Fibroblast of mammary gland (primary cell): ENCODE measurements around the gene PCDHGA7.
"Not testable (repeated sequence)": the region's sequence is repeated elsewhere in the genome, so short reads cannot be mapped to it uniquely, and the experiment has no call there.

Source experiments
- DNase-seq: peaks from one replicate; pipeline ENCODE4 v3.0.0-alpha.2; 2010; ENCODE audit warnings: low read depth
- H3K4me3 ChIP-seq: 2 replicates; pipeline ENCODE4 v1.5.1; 2011; ENCODE audit warnings: low read depth, mild to moderate bottlenecking, low read length, moderate library complexity; ENCODE audit not compliant: control insufficient read depth
- CTCF ChIP-seq: conservative IDR thresholded peaks from 2 replicates; pipeline ENCODE4 v1.5.1; 2011; ENCODE audit warnings: low read depth, low read length, inconsistent platforms; ENCODE audit not compliant: control insufficient read depth, insufficient read depth

Gene PCDHGA7

GRCh38 chr5:141369994-141370848 lies 12.3 kb upstream of the PCDHGA7 start, which contains the start of gene PCDHGB3:
Gene PCDHGB3 (plus strand): TSS chr5:141370242. CDS start chr5:141370395, 153 bp downstream.
- peak; percentile 44 for TF ChIP-seq CTCF
- peak; percentile 56 for DNase-seq
- peak within 1 kb of the TSS; percentile 22 for H3K4me3 ChIP-seq

GRCh38 chr5:141371572-141372475 lies 10.7 kb upstream of the PCDHGA7 start:
- DNase-seq, result no peak
- H3K4me3 ChIP-seq, result no peak overlapping the region
- TF ChIP-seq CTCF, result no peak

- DNase-seq, result peak; percentile 50
- H3K4me3 ChIP-seq, result peak within 1 kb of the TSS; percentile 44
- TF ChIP-seq CTCF, result peak; percentile 64
These were observed 8.7 kb upstream of the PCDHGA7 start, which contains the start of gene PCDHGA6 for GRCh38 chr5:141373673-141374317. Gene PCDHGA6 (plus strand): TSS chr5:141373891. CDS start chr5:141374084, 193 bp downstream.

GRCh38 chr5:141374627-141375026 lies 7.9 kb upstream of the PCDHGA7 start:
- DNase-seq, result no peak
- no peak overlapping the region for H3K4me3 ChIP-seq
- TF ChIP-seq CTCF, result no peak

GRCh38 chr5:141375444-141376155 lies 6.9 kb upstream of the PCDHGA7 start:
- TF ChIP-seq CTCF, result peak; percentile 9
- not testable (repeated sequence) for H3K4me3 ChIP-seq, DNase-seq
